HepG2 (cell line): Measurements from ENCODE around the gene TIMM10.

Experiments used
- CHD4 ChIP-seq: fragments of 200-600 bp; sonication (generic); IDR thresholded peaks from 2 replicates; pipeline ENCODE4 v1.7.0; 2017; ENCODE audit warnings: mild to moderate bottlenecking, low read length, borderline replicate concordance
- CREB1 ChIP-seq, 2 experiments: fragments of 450-650 bp in 1 of 2; IDR thresholded peaks; 2 replicates each; pipeline ENCODE4 v1.6.1; 2016 to 2017; ENCODE audit warnings: control low read depth in 1 of 2, mild to moderate bottlenecking in 1 of 2, missing compliant biosample characterization in 1 of 2, missing genetic modification characterization in 1 of 2
- HNRNPH1 ChIP-seq: fragments of 200-400 bp; formaldehyde crosslinking; optimal IDR thresholded peaks from 2 replicates; pipeline ENCODE3; 2017; ENCODE audit warnings: mild to moderate bottlenecking, low read depth, low read length
- SP1 ChIP-seq, 2 experiments: fragments of 450-650 bp in 1 of 2; sonication (generic) in 1 of 2; formaldehyde crosslinking in 1 of 2; IDR thresholded peaks; 2 replicates each; pipeline versions ENCODE4 v1.4.0 to v1.6.1; 2016 to 2020; ENCODE audit warnings: missing genetic modification reagents in 1 of 2
- TEAD2 ChIP-seq: sonication (generic); formaldehyde crosslinking; IDR thresholded peaks from 2 replicates; pipeline ENCODE4 v1.9.0; 2021; ENCODE audit warnings: missing genetic modification reagents
- ZNF761 ChIP-seq: sonication (generic); formaldehyde crosslinking; conservative IDR thresholded peaks from 2 replicates; pipeline ENCODE4 v1.4.0; 2020; ENCODE audit warnings: mild to moderate bottlenecking, missing genetic modification reagents
- ZNF781 ChIP-seq: sonication (generic); formaldehyde crosslinking; IDR thresholded peaks from 2 replicates; pipeline ENCODE4 v1.5.1; 2020; ENCODE audit warnings: borderline replicate concordance, mild to moderate bottlenecking, missing genetic modification reagents; ENCODE audit errors: not compliant biosample characterization
- TF ChIP-seq, protein P1 (sequence below): sonication (generic); formaldehyde crosslinking; IDR thresholded peaks from 2 replicates; pipeline ENCODE4 v1.5.0; 2020; ENCODE audit warnings: mild to moderate bottlenecking, missing genetic modification reagents, moderate library complexity
- TF ChIP-seq, protein P2 (sequence below): sonication (generic); formaldehyde crosslinking; IDR thresholded peaks from 2 replicates; pipeline ENCODE4 v1.9.0; 2021; ENCODE audit warnings: missing genetic modification reagents, borderline replicate concordance

DNA sequence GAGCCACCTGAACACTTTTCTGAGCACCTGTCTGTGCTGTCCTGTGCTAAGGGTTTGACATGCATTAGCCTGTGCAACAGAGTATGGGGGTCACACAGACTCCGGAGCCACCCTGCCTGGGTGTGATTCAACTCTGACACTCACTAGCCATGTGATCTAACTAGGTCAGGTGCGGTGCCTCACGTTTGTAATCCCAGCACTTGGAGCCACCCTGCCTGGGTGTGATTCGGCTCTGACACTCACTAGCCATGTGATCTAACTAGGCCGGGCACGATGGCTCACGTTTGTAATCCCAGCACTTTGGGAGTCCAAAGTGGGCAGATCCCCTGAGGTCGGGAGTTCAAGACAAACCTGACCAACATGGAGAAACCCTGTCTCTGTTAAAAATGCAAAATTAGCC, 25.5 kb upstream of the TIMM10 start:
- TF ChIP-seq ZNF761 (CRISPR knock-in tag) (no peak), CREB1 (IDR thresholded peaks at IDR 0.05) (no peak), CREB1 (CRISPR knock-in tag; IDR thresholded peaks at IDR 0.05) (no peak), ZNF781 (no peak), CHD4 (no peak), TEAD2 (CRISPR knock-in tag) (no peak), HNRNPH1 (no peak), SP1 (IDR thresholded peaks at IDR 0.05) (no peak), SP1 (CRISPR knock-in tag; IDR thresholded peaks at IDR 0.05) (no peak)
- TF ChIP-seq, protein P1, sequence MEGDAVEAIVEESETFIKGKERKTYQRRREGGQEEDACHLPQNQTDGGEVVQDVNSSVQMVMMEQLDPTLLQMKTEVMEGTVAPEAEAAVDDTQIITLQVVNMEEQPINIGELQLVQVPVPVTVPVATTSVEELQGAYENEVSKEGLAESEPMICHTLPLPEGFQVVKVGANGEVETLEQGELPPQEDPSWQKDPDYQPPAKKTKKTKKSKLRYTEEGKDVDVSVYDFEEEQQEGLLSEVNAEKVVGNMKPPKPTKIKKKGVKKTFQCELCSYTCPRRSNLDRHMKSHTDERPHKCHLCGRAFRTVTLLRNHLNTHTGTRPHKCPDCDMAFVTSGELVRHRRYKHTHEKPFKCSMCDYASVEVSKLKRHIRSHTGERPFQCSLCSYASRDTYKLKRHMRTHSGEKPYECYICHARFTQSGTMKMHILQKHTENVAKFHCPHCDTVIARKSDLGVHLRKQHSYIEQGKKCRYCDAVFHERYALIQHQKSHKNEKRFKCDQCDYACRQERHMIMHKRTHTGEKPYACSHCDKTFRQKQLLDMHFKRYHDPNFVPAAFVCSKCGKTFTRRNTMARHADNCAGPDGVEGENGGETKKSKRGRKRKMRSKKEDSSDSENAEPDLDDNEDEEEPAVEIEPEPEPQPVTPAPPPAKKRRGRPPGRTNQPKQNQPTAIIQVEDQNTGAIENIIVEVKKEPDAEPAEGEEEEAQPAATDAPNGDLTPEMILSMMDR (CRISPR knock-in tag), result no peak
- TF ChIP-seq, protein P2, sequence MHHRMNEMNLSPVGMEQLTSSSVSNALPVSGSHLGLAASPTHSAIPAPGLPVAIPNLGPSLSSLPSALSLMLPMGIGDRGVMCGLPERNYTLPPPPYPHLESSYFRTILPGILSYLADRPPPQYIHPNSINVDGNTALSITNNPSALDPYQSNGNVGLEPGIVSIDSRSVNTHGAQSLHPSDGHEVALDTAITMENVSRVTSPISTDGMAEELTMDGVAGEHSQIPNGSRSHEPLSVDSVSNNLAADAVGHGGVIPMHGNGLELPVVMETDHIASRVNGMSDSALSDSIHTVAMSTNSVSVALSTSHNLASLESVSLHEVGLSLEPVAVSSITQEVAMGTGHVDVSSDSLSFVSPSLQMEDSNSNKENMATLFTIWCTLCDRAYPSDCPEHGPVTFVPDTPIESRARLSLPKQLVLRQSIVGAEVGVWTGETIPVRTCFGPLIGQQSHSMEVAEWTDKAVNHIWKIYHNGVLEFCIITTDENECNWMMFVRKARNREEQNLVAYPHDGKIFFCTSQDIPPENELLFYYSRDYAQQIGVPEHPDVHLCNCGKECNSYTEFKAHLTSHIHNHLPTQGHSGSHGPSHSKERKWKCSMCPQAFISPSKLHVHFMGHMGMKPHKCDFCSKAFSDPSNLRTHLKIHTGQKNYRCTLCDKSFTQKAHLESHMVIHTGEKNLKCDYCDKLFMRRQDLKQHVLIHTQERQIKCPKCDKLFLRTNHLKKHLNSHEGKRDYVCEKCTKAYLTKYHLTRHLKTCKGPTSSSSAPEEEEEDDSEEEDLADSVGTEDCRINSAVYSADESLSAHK (CRISPR knock-in tag), result no peak
